NCI-H510A (cell line): ENCODE measurements around the gene JAK2.
"Not testable (repeated sequence)": the region's sequence is repeated elsewhere in the genome, so short reads cannot be mapped to it uniquely, and the experiment has no call there.

Experiments used
- DNase-seq: peaks from one replicate; lab custom pipeline; 2025; lab: John Stamatoyannopoulos, UW

The JAK2 gene

DNA sequence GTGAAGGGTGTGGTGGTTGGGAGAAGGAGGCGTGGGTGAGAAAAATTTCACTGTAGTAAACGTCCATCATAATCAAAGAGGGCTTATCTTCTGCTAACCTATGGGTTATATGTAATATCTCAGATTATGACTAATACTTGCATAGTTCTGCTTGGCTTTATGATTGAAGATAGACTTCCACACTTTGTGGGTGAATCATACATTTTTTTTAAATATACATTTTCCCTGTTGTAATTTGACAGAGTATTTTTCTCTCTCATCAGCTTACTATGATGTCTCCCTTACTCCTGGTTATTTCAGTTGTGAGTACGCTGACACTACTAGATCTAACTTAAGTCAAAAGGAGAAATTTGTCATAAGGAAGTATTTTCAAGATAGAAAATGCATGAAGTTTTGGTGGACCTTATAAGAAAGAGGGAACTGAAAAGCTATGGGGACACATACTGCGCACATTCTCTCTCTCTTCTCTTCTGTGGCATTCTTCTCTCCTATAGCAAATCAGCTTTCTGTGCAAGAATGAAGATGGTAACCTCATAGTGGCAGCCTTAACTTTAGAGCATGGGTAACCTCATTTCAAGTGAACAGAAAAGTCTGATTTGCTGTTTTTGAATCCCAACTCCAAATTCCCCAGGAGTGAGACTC lies 4.9 kb upstream of the JAK2 start:
- DNase-seq = no peak

GRCh38 chr9:4982721-4983482 lies 2.2 kb upstream of the JAK2 start:
- no peak for DNase-seq

- no peak for DNase-seq
Measured at GRCh38 chr9:4983601-4984165, 1.4 kb upstream of the JAK2 start.

DNA sequence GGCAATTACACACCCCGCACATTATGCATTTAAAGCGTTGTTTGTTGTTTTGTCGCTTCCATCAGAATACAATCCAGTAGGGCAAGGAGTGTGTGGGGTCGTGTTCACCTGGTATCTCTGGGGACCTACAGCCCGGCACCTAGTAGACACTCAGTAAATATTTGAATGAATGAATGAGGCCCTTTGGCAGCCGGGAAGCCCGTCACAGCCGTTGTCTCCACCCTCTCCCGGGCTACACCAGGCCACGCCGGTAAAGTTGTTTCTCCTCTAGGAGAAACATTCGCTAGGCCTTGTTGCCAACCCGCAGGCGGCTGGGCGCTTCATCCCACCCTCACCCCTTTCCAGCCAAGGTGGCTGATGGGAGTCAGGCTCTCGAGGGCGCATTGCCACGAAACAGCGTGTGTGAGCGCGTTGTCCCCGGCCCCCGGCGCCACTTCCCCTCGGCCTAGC lies 876 bp upstream of the JAK2 start:
- DNase-seq = no peak

DNA sequence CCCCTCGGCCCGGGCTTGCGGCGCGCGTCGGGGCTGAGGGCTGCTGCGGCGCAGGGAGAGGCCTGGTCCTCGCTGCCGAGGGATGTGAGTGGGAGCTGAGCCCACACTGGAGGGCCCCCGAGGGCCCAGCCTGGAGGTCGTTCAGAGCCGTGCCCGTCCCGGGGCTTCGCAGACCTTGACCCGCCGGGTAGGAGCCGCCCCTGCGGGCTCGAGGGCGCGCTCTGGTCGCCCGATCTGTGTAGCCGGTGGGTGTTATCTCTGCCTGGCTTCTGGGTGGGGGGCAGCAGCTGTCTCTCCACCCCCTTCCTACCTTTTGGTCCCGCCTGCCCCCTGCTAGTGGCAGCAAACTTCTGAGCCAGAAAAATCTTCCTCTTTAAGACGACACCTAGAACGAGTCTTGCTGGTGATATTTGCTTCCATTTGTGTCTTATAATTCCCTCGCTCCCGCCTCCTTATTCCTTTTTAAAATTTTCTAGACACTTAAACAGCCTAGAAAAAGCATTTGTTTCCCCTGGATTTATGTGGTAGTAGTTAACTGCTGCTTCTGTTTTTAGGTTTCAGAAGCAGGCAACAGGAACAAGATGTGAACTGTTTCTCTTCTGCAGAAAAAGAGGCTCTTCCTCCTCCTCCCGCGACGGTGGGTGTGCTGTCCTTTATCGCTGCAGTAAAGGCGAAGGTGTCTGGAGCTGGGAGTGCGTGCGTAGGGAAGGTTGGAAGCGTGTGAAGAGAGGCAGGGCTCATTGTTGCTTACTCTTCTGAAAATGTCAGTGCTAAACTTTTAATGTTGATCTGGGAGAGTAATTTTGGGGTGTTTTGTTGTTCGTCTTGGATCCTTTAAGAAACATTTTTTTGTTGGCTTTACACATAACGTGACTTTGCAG lies 554 bp downstream of the JAK2 start:
- DNase-seq = no peak

DNA sequence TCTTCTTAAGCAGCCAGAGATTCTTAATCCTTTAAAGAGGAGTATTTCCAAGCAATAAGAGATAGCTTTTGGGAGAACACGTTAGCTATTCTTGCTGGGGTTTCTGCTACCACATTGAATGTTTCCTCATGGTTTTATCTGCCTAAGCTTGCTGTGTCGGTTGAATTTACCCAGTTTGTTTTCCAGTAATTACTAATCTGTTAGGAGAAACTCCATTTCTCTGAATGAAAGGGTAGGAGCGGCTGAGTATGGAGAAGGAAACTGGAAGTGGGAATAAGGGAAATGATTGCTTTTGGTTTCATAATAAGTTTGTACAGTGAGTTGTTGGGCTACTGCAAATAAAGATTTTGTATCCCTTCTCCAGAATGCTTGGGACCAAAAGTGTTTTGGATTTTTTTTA lies 1.2 kb downstream of the JAK2 start:
- no peak for DNase-seq

- DNase-seq = no peak
Measured at GRCh38 chr9:4986783-4987182, 1.7 kb downstream of the JAK2 start.

DNA sequence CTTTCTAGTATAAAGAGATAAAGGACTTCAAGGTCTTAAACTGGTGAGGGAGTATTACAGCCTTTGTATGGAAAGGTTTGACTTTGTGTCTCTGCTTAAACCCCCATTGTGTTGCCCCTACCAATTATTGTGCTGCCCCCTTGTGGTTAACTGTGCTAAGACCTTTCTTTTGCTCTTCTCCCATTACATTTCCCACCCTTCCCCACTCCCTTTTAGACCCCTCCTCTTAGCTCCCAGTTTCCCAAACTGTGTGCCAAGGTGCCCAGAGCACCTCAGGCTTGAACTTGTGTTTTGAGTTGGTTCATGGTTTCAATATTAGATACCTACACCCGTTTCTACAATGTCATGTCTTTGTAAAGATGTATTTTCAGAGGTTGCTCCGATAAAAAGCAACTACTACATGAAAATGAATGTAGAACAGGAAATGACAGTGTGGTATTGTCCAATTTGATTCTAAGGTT lies 2.9 kb downstream of the JAK2 start:
- DNase-seq = no peak

DNA sequence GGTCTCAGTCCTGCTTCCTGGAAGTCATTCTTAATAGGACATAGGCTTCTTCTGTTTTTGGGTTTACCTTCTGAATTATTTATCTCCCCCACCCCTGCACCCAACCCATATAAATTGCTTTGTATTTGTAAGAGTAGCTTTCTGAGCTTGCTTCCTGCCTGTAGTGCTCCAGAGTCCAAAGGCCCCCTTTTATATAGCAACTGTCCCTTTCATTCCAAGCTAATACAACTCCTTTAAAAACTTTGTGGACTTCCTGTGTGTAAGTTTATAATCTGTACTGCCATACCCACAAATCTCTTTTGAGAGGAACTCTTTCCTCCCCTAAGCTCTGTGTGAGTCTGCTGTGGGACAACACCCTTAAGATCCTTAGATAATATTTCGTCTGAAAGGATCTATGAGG lies 7.8 kb downstream of the JAK2 start:
- DNase-seq = no peak

DNA sequence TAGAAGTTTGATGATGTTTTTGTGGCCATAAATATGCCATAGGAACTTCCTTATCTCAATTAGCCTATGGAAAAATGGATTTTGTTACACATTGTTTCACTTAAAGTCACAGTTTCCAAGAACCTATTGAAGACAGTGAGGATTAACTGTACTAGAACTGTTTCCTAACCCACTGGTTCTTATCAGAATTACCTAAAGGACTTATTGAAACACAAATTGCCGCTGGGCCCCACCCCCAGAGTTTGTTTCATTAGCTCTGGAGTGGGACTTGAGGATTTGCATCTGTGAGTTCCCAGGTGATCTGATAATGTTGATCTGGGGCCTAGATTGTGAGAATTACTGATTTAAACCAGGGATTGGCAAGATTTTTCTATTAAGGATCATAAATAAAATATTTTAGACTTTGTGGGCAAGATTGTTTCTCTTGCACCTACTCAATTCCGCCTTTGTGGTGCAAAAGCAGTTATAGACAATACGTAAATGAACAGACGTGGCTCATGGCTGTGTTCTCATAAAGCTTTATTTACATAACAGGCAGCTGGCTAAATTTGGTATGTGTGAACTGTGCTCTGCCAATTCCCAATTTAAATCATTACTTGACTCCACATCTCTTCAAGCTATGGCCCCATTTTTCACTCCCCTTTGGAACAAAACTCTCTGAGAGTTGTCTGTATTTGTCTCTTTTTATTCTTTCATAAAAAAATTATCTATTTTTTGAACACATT lies 9.3 kb downstream of the JAK2 start:
- no peak for DNase-seq

GRCh38 chr9:4997196-4997595 lies 12.1 kb downstream of the JAK2 start:
- no peak for DNase-seq

DNA sequence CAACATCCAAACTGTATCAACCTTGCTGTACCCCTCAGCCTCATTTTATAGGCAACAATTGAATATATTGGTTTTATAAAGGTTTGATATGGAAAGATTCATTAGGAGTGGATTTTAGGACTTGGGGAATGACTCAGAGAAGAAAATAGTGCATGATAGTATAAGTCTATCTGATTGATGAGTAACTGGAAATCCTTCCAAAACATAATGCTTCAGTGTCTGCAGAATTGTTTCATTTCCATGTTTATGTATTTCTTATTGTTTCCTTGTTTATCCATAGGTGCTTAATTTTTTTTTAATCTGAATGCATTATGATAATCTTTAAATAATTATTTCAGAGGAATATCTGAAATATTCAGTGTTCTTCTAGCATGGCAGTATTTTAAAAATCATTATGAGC lies 12.6 kb downstream of the JAK2 start:
- no peak for DNase-seq

GRCh38 chr9:5002811-5003210 lies 17.7 kb downstream of the JAK2 start:
- no peak for DNase-seq

GRCh38 chr9:5004481-5004880 lies 19.4 kb downstream of the JAK2 start:
- DNase-seq = no peak

GRCh38 chr9:5008202-5008601 lies 23.1 kb downstream of the JAK2 start:
- DNase-seq = no peak

DNA sequence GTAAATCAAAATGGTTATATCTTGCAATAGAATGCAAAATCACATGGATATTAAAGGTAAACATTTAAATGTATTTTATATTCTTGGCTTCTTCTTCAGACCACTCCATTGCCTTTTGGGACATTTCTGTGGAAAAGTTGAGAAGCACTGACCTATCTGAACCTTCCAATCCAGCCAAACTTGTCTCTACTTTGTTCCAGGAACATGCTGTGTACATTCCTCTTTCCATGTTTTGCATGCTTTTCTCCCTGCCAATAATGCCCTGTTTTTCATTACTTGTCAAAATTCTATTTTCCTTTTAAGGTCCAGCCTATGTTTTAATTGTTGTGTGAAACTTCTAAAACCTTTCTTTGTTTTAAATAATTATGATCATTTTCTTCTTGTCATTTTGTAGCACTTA lies 28.3 kb downstream of the JAK2 start:
- DNase-seq = no peak

DNA sequence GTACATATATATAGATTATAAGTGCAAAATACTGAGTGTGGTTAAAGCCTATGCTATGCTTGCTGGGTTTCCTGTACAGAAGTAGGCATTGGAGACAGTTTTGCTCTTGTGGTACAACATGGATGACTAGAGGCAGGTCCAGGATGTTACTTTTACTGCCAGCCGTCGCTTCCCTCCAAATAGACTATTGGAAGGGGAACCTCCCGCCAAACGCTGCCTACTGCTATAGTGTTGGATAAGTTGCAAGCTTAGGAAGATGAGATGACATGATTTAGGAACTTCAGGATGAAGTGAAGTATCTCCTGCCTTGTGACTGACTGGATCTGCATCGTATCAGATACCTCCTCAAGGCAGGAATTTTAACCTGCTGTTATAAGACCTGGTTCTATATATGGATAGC lies 30.9 kb downstream of the JAK2 start:
- no peak for DNase-seq

DNA sequence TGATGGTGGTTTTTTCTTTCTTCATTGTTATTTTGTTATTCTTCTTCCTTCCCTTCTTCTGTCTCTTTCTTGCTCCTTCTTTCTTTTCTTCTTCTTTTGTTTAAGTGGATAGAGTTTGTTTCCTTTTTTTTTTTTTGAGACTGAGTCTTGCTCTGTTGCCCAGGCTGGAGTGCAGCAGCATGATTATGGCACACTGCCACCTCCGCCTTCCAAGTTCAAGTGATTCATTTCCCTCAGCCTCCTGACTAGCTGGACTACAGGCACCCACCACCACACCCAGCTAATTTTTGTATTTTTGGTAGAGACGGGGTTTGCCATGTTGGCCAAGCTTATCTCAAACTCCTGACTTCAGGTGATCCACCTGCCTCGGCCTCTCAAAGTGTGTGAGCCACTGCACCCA lies 40.3 kb downstream of the JAK2 start:
- DNase-seq = no peak

- DNase-seq = not testable (repeated sequence)
Measured at GRCh38 chr9:5031941-5032340, 46.9 kb downstream of the JAK2 start.

DNA sequence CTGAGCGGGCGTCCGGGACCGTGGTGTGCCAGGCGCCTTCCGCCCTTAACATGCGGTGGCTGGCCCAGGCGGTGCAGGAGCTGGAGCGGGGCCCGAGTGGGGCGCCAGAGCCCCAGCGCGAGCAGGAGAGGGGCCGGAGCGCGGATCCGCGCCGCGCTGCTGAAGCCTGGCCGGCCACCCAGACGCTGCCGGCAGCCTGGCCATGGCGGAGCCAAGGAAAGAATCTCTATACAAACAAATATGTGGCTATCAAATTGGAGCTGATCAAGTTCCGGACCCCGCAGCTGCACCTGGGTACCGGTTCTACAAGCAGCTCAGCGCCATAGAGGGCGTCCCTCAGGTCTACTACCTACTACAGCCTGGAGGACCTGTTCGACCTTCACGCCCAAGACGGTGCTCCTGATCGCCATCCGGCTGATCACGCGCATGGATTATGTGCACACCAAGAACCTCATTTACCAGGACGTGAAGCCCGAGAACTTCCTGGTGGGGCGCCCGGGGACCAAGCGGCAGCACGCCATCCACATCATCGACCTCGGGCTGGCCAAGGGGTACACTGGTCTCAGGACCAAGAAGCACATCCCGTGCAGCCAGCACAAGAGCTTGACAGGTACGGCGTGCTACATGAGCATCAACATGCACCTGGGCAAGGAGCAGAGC lies 55.8 kb downstream of the JAK2 start:
- no peak for DNase-seq
